GM21447 (cell line): ENCODE results near the gene TIGD2.

Source experiments
- ATAC-seq: cut with Tn5 transposase; IDR thresholded peaks from one replicate; pipeline ENCODE4 v1.9.1; 2021; ENCODE audit not compliant: unreplicated experiment

TIGD2 gene

DNA sequence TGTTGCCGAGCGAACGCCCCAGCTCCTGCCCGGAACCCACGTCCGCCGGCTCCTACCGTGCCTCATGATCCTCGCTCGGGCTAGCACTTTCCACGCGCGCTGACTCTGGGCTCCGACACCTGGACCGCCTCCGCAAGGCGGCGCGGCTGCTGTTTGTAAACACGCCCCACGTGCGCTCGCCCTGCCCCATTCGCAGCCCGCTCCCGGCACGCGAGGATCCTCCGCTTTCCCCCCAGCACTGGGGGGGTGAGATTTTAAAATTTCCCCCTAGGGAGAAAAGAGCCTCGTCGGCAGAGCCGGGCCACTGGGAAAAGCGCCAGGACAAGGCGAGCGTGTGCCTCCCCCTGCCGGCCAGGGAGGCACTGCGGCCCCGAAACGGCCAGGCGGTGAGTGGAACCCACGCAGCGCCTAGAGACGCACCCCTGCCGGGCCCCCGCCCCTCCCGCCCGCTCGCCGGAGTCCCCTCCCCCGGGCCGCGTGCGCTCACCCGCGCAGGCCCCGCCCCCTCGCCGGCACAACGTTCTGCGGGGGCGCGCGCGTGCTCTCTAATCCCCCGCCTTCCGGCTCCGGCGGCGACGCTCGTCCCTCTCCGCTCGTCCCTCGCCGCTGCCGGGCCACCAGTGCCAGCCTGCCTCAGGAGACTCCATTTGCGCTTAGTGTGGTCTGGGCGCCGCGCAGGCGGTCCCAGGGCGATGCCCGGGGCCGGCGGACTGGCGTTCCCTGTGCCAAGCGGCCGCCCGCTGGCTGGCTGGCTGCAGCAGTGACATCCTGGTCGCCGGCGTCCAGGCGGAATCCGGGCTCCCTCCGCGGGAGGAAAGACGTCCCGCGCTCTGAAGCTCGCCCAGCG lies at the start of gene TIGD2:
TIGD2 (plus strand) TSS at position 548 of the 847 bp plus-strand sequence. CDS start 1,442 bp downstream, outside the sequence.
- peak; percentile 85 for ATAC-seq

DNA sequence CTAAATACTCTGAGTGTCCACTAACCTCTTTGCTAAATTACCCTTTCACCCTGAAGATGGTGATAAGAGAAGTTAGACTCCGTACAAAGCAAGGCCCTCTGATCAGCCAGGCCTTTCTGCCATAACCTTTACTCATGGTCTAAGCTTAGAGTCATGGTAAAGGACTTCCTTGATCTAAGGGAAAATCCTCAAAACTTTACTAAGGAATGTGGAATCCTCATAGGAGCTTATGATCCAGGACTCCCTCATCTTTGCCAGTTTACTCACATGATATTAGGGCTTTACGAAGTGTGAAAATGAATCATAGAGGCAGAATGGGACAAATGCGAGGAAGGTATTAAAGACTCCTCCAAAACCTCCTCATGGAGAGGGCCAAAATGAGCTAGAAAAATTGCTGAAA lies 46.5 kb upstream of the TIGD2 start:
- ATAC-seq, result no peak

DNA sequence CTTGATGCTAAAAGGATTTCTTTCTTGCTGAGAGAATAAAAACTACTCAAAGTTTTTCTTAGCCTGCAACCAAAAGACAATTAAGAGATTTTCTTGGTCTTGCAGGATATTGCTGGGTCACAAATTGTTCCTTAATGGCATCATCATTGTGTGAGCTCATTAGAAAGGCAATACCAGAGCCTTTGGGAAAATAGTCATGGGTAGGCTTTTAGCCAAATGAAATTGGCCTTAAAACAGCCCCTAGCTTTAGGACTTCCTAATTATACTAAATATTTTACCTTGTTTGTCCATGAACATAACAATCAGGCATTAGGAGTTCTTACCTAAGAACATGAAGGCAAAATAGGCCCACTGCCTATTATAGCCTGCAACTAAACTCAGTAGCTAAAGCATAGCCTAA lies 43.9 kb upstream of the TIGD2 start:
- ATAC-seq, result no peak

DNA sequence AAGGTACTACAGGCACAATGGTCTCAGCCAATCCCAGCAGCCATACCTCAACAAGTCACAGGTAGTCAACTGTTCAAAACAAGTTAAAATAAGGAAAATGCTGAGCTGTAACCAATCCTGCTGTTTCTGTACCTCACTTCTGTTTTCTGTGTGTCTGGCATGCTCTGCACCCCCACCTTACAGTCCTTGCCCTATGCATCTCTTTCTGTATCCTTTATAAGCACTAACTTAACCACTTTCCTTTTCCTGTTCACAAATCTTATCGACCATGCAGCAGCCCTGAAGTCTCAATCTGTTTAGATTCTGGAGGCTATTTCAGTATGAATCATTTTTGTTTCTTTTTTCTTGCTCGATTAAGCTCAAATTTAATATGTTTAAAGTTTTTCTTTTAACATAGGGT lies 41.9 kb upstream of the TIGD2 start:
- ATAC-seq, result peak; percentile 89

DNA sequence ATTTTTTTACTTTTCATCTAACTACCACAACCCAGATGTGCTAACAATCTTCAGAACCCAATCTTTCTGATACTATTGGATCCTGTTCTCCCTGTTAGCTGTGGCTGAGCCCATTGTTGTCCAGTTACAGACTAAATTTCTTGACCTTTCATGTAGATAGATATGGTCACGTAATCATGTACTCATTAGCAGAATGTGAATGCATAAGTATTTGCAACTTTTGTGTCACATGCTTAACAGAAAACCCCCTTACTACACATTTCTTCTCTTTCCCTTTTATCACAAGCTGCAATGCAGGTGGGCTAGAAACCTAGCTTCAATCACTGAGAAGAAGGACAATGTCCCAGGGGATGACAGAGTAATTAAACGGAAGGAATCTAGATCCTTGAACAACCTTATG lies 41.3 kb upstream of the TIGD2 start:
- ATAC-seq, result peak; percentile 36

DNA sequence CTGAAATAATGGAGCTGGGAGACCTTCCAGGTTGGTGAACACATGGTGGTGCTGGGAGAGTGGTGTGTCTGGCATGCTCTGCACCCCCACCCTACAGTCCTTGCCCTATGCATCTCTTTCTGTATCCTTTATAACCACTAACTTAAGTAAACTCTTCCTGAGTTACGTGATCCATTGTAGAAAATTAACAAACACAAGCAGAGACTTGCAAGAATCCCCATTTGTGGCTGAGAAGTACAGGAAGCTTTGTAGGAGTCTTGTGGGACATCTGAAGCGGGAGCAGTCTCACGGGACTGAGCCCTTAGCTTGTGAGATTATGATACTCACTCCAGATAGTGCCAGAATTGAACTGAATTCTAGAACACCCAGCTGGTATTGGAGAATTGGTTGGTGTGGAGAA lies 40.0 kb upstream of the TIGD2 start:
- no peak for ATAC-seq

DNA sequence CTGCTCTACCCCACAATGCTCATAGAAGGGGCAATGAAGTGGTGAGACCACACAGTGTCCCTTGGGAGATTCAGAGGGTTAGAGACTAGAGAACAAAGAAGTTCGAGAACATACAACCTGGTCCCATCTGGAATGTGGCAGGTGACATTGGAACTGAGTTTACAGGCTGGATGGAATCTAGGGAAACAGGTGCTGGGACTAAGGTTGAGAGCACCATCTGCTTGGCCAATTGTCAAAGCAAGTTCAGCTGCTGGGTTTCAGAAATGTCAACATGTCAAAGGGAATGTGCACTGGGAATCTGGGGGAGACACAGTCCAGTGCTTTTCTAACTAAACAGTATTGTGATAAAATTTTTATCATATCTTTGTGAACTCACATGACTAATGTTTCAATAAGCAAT lies 38.4 kb upstream of the TIGD2 start:
- ATAC-seq, result no peak

DNA sequence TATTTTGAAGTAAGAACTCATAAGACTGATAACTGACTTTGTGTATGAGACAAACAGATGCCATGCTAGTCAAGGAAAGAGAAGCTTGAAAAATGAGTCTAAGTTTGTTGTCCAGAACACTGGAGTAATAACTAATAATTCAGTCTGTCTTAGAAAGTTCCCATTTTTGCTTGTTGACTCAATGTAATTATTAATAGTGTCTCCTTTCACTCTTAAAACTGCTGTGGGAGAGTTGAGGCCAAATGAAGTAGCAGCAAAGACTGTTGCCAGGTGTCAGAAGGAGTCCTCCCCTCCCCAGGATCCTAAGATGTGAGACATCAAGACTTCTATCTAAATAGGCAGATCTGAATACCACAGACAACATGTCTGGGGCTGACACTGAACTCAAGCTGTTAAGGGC lies 33.6 kb upstream of the TIGD2 start:
- ATAC-seq, result no peak

DNA sequence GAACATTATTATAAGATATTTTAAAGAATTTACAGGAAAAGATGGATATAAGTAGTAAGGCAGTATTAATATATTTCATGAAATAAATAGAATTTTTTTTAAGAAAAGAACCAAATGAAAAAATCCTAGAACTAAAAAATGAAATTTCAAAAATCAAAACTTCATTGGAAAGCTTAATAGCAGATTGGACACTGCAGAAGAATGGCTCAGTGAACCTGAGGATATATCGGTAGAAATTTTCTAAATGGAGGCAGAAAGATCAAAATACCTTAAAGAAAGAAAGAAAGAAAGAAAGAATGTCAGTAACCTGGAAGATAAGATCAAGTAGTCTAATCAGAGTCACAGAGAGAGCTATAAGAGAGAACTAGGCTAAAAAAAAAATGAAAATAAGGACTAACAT lies 33.0 kb upstream of the TIGD2 start:
- ATAC-seq, result no peak

DNA sequence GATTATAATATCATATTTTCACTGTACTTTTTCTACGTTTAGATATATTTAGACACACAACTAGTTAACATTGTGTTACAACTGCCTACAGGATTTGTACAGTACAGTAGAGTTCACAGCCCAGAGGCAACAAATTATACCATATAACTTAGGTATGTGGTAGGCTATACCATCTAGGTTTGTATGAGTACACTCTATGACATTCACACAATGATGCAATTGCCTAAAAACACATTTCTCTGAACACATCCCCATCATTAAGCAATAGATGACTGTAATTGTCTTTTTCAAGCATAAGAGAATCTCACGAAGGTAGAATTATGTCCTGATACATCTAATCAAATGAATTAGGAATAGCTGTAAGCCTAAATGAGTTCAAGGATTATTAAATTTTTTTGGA lies 12.3 kb upstream of the TIGD2 start:
- ATAC-seq, result no peak

DNA sequence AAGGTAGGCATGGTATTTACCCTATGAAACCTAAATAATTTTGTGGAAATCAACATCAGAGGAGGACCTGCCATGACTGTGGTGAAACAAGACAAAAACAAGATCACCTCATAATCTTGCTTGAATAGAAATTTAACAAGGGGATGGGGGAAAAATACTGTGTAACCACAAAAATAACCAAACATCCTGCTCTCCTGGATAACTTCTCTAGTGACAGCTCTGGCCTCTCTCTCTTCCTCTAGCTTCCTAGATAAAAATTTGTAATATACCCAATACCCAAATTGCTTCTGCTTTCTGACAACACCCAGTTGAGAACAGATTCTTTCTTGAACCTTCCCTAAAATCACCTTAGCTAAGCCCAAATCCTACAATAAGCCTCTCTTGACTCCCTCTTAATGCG lies 11.9 kb upstream of the TIGD2 start:
- ATAC-seq, result no peak

DNA sequence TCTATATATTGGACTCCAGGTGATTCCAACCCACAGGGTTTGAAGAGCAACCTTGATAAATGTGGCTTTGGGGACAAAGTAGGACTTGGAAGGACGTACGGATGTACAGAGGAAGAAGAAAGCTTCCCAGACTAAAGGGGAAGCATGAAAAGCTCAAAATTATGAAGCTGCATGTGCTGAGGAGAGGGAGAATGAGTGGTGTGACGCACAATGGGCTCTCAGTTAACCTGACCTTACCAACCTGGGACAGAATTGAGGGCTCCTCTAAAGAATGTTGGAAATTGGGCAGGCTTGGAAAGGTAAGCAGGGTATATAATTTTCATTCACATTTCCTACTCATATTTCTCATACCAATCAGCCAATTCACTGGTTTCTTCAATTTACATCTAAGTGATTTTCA lies 10.5 kb upstream of the TIGD2 start:
- ATAC-seq, result peak; percentile 4

DNA sequence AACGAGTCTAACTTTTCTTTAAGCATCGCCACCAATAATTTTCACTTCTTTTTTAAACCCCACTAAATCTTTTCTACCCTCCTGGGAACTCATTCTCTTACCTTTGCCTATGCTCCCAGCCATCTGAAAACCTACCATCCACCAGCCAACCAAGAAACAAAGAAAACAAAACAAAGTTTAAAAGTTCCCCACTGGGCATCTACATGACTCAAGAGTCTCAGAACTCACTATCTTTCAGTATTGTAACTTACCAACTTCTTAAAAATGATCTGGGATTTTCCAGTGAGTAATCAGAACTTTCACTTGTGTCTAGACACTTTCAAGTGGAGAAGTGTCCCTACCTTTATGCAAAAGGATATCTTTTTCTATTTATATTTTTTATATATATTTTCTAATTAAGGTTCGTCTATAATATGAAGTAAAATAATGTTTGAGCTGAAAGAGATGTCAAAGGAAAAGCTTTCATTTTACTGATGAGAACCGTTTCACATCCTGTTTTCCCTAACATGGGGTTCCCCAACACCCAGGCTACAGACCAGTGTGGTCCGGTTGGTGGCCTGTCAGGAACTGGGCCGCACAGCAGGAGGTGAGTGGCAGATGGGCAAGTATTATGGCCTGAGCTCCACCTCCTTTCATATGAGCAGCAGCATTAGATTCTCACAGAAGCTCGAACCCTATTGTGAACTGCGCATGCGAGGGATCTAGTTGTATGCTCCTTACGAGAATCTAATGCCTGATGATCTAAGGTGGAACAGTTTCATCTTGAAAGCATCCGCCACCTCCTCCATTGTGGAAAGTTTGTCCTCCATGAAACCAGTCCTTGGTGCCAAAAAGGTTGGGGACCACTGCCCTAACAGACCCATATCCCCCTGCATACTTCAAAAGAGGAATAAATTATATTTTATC lies 9.8 kb upstream of the TIGD2 start:
- ATAC-seq, result peak; percentile 94

DNA sequence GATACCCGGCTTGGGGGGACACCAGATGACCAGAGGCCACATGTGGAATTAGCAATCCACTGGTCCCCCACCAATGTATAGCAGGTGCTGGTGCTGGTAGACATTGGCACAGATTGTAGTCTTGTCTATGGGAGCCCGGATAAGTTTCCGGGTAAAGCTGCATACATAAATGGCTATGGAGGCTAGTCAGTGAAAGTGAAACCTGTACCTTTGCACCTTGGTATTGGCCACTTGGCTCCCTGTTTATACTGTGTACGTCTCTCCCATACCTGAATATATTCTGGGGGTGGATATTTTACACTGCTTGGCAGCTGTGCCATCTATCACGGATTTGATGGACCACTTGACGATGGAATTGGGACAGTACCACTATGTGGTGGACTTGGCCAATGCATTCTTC lies 5.6 kb upstream of the TIGD2 start:
- no peak for ATAC-seq

DNA sequence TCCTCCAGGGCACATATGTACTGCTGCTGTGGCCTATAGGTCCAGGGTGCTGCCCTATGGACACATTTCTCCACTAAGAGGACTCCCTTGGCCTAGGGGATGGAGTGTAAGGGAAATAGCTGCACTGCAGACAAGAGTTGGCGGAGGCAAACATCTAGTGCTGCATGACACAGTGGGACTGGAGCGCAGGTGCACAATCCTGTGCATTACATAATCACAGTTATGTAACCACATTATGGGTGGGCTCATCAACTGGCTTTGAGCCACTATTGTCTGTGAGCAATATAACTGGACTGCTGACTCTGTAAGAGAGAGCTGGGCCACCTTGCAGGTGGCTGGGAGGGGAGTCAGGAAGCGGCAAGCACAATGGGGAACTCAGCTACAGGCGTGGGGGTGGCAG lies 3.2 kb upstream of the TIGD2 start:
- ATAC-seq, result no peak

DNA sequence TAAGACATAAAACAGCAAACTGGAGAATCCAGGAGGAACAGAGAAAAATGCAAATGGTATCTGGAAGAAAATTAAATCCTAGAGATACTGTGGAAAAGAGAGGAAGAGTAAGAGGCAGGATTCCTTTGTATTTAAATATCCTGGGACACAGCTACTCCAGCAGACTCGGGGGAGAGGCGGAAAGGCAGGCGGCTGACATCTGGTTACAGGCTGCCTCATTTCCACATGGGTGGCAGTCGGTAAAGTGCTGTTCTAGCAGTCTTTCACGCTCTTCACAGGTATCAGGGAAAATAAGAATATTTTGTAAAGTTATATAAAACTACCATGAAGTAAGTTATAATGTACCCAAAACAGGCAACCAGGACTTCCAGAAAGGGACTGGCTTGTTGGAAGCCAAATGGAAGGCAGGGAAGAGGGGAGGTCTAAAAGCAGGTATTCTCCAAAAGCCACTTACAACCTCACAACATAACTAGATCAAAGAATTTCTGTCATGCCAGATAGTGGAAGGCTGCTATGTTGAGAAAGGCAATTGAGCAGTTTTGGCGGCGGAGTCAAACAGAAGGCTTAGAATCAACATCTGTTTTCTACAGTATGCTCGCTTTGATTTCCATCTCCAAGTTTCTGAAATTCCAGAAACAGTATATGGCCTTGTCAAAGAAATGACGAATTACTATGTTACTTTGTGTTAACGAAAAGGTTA lies 1.3 kb upstream of the TIGD2 start:
- no peak for ATAC-seq

DNA sequence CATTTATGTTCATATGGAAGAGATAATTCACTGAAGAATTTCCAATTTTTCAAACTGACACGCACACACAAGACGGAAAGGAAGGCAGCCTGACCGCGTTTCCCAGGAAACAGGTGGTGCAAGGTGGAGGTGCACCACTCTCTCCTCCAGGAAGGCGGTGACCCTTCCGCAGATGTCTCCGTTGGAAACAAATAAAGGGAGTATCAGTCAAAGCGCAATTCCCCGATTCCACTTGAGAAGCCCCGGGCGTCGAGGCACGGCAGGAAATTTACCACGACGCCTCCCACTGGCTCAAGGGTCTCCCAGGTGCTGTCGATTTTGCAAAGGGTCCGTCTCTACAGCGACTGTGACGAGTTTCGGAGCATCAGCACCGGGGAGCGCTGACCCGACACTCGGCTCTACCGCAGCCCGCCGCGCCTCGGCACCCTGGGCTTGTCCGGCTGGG lies 770 bp upstream of the TIGD2 start:
- peak; percentile 1 for ATAC-seq

DNA sequence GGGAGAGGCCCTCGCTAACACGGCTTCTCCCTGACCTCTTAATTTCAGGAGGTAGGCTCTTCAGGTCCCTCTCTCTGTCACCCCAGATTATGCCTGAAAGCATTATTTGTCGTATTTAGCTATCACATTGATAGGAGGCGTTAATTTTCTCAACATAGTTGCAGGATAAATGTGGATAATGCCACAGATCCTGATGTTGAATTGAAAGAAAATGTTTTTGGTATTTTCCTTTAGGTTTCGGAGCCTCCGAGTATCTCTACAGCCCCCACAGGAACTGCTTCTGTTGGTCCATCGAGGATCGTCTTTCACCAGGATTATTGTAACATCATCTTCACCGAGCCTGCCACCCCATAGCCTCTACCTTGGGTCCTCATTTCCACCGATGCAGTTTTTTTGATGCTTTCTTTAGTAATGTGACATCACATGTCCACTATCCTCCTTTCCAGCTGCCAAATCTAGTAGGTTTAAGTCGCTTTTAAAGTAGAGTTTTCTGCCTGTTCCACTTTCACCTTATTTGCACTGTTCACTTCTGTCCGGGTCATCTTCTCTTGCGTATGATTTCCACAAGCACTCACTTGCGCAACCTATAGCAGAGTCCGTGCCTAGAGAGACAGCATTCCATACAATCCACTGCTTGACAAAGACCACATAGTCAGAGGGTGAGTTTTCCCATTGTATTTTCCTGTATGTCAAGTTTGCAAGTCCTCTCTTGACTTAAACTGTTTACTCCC lies 665 bp downstream of the TIGD2 start:
- no peak for ATAC-seq

DNA sequence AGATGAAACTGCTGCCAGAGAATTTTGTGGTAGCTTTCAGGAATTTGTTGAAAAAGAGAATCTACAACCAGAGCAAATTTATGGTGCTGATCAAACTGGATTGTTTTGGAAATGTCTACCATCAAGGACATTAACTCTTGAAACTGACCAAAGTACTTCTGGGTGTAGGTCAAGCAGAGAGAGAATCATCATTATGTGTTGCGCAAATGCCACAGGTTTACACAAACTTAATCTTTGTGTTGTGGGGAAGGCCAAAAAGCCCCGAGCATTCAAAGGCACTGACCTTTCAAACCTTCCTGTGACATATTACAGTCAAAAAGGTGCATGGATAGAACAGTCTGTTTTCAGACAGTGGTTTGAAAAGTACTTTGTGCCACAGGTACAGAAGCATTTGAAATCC lies 2.1 kb downstream of the TIGD2 start:
- ATAC-seq, result no peak

DNA sequence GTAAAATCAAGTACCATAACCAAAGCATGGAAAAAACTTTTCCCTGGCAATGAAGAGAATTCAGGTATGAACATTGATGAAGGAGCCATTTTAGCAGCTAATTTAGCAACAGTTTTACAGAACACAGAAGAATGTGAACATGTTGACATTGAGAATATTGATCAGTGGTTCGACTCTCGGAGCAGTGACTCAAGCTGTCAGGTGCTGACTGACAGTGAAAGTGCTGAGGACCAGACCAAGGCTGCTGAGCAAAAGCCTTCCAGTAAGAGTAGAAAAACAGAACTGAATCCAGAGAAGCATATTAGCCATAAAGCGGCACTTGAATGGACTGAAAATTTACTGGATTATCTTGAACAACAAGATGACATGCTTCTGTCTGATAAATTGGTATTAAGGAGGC lies 2.8 kb downstream of the TIGD2 start:
- ATAC-seq, result peak; percentile 28

DNA sequence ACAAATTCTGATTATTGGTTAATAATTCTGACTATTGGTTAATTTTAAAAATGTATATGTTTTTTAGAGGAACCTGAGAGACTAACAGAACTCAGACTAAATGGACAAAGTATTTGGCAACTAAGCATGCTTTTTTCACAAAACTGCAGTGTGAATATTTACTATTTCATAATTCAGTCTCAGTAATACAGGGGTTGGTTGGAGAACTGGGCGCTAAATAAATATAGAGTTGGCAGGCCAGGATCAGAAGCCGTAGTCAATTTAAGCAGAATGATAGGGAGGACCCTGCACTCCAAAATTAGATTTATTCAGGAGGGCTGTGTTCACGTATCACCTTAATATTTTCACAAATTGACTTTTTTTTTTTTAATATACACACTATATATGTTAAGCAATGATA lies 5.8 kb downstream of the TIGD2 start:
- no peak for ATAC-seq
